ENCODE data around the gene ABCA5. TPM values are rescaled to one million over a fixed set of nuclear protein-coding genes. Genes with fewer than 3 reads are reported as not detected.

Gene ABCA5
- 4.8 TPM for total RNA-seq (2013)
- polyA plus RNA-seq = 1 to 10 TPM in 1 of 3 donors, under 1 TPM in 2; 0.50 to 3.1 (median 0.73) TPM
- 0.48 and 1.1 TPM in 2 replicates for polyA minus RNA-seq
- total RNA-seq = 4.8 to 24.5 (median 14.1) reads per million in 11 experiments

DNA sequence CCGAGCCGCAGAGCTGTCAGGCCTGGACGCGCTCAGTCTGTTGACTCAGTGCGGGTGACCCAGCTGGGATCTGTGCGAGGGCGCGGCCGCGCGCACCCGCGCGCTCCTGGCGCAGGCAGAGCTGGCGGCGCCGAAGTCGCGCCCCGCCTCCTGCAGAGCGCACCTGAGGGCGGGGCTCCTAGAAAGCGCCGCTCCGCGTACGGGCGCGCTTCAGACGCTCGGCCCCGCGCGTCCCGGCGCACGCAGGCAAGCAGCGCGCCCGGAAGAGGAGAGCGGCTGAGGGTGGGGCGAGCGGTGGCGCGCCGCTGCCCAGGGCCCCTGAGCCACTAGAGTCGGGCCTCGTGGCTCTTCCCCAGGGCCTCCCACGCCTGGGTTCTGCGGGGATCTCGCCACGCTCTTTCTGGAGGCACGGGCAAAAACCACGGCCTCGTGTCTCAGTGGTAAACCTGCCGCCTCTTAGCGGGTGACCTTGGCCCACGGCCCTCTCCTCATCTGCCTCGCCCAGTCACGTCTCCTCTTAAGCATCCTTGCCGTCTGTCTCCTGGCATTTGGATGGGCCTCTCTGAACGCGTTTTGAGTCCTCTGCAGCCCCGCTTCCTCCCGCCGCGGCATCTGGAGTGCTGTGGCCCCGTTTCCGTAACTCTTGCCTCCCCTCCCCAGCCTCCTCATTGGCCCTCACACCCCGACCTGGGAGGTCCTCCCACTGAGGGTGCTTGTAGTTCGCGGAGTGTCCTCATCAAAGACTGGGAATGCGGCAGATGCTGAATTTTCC, at the start of gene ABCA5:
ABCA5 (minus strand) TSS at position 74 of the 772 bp plus-strand sequence. CDS start 12,718 bp downstream, outside the sequence.
- Histone ChIP-seq H3K27ac (ENCODE audit: low read depth in 1 of 2, low read length in 2 of 2) (peak within 1 kb of the TSS in 1 of 2 donors; percentile 54), H3K9me3 (replicated peaks in 1 of 2; ENCODE audit: control insufficient read depth in 1 of 2, insufficient read depth in 1 of 2, low read length in 2 of 2) (no peaks in the 10 kb centered on the region), H4K20me1 (ENCODE audit: insufficient read depth, low read length) (no peaks in the 10 kb centered on the region), H3K9ac (ENCODE audit: insufficient read depth, low read length, poor library complexity, severe bottlenecking) (peak within 1 kb of the TSS; percentile 74), H3K79me2 (ENCODE audit: insufficient read depth, low read length) (no peaks in the 10 kb centered on the region), H3K36me3 (replicated peaks in 1 of 2; ENCODE audit: control insufficient read depth in 1 of 2, insufficient read depth in 2 of 2, low read length in 2 of 2) (no peaks in the 10 kb centered on the region), H3K27me3 (ENCODE audit: control insufficient read depth in 2 of 2, insufficient read depth in 2 of 2, low read length in 2 of 2) (peaks cover 6% of the 10 kb centered on the region in 2 donors), H3K4me3 (replicated peaks in 1 of 3; ENCODE audit: low read depth in 2 of 3, low read length in 3 of 3) (peak within 1 kb of the TSS; percentile 52 to 83 (median 83)), H3K4me2 (replicated peaks; ENCODE audit: extremely low read depth, low read length, poor library complexity, severe bottlenecking) (peak within 1 kb of the TSS; percentile 94), H2AFZ (ENCODE audit: insufficient read depth, low read depth, low read length, poor library complexity, severe bottlenecking) (peak within 1 kb of the TSS; percentile 96), H3K4me1 (ENCODE audit: control insufficient read depth in 1 of 2, insufficient read depth in 2 of 2, low read length in 2 of 2) (peaks cover 15 to 20% of the 10 kb centered on the region in 2 donors)
- H3K36me3 Mint-ChIP-seq = no peaks in the 10 kb centered on the region
- peaks cover 0 to 8% (median 0%) of the 10 kb centered on the region in 7 donors for H3K9me3 Mint-ChIP-seq
- no peak for TF ChIP-seq CTCF (IDR thresholded peaks at IDR 0.05)
- WGBS (ENCODE audit: insufficient coverage) = under 1% methylated on average over 71 of the region's 74 CpGs
- peak within 1 kb of the TSS; percentile 69 to 84 (median 73) for H3K27ac Mint-ChIP-seq
- H3K4me3 Mint-ChIP-seq = peak within 1 kb of the TSS; percentile 92 to 97
- peak; percentile 81 to 85 (median 81) for DNase-seq
- intact Hi-C loops (cut with micrococcal nuclease) = no loop called here
- peaks cover 28% of the 10 kb centered on the region for H3K4me1 Mint-ChIP-seq
- H3K27me3 Mint-ChIP-seq (ENCODE audit: low read depth in 3 of 3) = peaks cover 5 to 21% (median 11%) of the 10 kb centered on the region in 3 donors

GRCh38 chr17:69375229-69375628, 48.3 kb upstream of the ABCA5 start:
- H3K9ac ChIP-seq (ENCODE audit: insufficient read depth, low read length, poor library complexity, severe bottlenecking) = no peak overlapping the region
- peaks cover 0 to 11% of the 10 kb centered on the region in 2 donors for H3K27me3 ChIP-seq (ENCODE audit: control insufficient read depth in 2 of 2, insufficient read depth in 2 of 2, low read length in 2 of 2)
- TF ChIP-seq CTCF (IDR thresholded peaks at IDR 0.05) = no peak
- H3K36me3 ChIP-seq (replicated peaks in 1 of 2; ENCODE audit: control insufficient read depth in 1 of 2, insufficient read depth in 2 of 2, low read length in 2 of 2) = no peaks in the 10 kb centered on the region
- H3K4me2 ChIP-seq (replicated peaks; ENCODE audit: extremely low read depth, low read length, poor library complexity, severe bottlenecking) = peak overlapping the region; percentile 23
- peak; percentile 0 to 15 (median 4) for DNase-seq
- H3K4me1 ChIP-seq (ENCODE audit: control insufficient read depth in 1 of 2, insufficient read depth in 2 of 2, low read length in 2 of 2) = peaks cover 24% of the 10 kb centered on the region in 2 donors
- H3K27ac ChIP-seq (ENCODE audit: low read depth in 1 of 2, low read length in 2 of 2) = no peak overlapping the region
- WGBS (ENCODE audit: insufficient coverage) = no CpG with 5 or more reads among the region's 2 CpGs
- Mint-ChIP-seq H3K4me1 (peaks cover 24% of the 10 kb centered on the region), H3K27me3 (ENCODE audit: low read depth in 3 of 3) (peaks cover 2 to 19% (median 13%) of the 10 kb centered on the region in 3 donors), H3K9me3 (peaks cover 0 to 8% (median 3%) of the 10 kb centered on the region in 7 donors), H3K36me3 (peaks cover 0 to 4% of the 10 kb centered on the region in 2 donors), H3K4me3 (peak overlapping the region in 1 of 2 donors; percentile 68), H3K27ac (peak overlapping the region in 2 of 7 donors; percentile 30 to 60)
- H3K79me2 ChIP-seq (ENCODE audit: insufficient read depth, low read length) = no peaks in the 10 kb centered on the region
- H3K4me3 ChIP-seq (replicated peaks in 1 of 3; ENCODE audit: low read depth in 2 of 3, low read length in 3 of 3) = no peak overlapping the region
- H4K20me1 ChIP-seq (ENCODE audit: insufficient read depth, low read length) = no peaks in the 10 kb centered on the region
- intact Hi-C loops (cut with micrococcal nuclease) = no loop called here
- H3K9me3 ChIP-seq (replicated peaks in 1 of 2; ENCODE audit: control insufficient read depth in 1 of 2, insufficient read depth in 1 of 2, low read length in 2 of 2) = no peaks in the 10 kb centered on the region
- H2AFZ ChIP-seq (ENCODE audit: insufficient read depth, low read depth, low read length, poor library complexity, severe bottlenecking) = no peak overlapping the region

Measured in CD14-positive monocyte (primary cell).